ENCODE data around the gene OLFML1. TPM values are rescaled to one million over a fixed set of nuclear protein-coding genes. Genes with fewer than 3 reads are reported as not detected.

Gene OLFML1
- total RNA-seq, result not detected

DNA sequence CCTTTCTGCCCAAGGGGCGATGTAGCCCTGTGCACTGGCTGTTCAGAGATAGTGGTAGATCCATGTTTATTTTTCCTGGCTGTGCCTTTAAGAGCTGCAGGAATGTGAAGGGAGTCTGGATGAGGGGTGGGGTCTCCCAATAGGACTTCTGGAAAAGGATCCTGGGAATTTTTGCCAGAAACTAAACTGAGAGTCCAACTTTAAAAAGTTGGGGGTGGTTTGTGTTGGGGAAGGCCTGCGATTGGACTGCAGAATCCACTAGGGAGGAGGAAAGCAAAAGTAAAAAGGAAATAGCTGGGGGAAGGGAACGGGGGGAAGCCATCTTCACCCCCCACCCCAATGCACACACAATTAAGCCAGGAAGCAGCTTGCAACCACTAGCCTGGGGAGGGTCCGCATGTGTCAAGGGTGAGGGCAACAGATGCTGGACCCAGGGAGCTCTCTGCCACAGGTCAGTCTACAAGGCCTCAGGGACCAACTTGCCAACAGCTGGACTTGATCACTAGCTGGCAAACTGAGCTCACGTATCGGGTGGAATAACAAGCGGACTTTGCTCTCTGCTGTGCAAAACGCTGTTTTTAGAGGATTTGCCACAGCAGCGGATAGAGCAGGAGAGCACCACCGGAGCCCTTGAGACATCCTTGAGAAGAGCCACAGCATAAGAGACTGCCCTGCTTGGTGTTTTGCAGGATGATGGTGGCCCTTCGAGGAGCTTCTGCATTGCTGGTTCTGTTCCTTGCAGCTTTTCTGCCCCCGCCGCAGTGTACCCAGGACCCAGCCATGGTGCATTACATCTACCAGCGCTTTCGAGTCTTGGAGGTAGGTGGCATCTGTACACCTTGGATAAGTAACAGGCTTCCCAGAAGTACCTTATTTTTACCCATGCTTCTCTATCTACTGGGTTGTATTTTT is at the start of gene OLFML1:
Gene OLFML1, plus strand, starts transcription at position 321 of the 912 bp plus-strand sequence. Its CDS starts 370 bp downstream, at position 691.
- H3K4me1 Mint-ChIP-seq (ENCODE audit: low read depth), result no peaks in the 10 kb centered on the region
- H3K27me3 Mint-ChIP-seq (ENCODE audit: low read depth), result no peaks in the 10 kb centered on the region
- no peaks in the 10 kb centered on the region for H3K36me3 Mint-ChIP-seq (ENCODE audit: insufficient read depth in 2 of 2)
- no peaks in the 10 kb centered on the region for H3K9me3 Mint-ChIP-seq
- no peak within 1 kb of the TSS for H3K27ac Mint-ChIP-seq
- DNase-seq (no peak), ATAC-seq (replicated peaks in 1 of 2) (no peak)
- H3K4me3 Mint-ChIP-seq, result no peak within 1 kb of the TSS

DNA sequence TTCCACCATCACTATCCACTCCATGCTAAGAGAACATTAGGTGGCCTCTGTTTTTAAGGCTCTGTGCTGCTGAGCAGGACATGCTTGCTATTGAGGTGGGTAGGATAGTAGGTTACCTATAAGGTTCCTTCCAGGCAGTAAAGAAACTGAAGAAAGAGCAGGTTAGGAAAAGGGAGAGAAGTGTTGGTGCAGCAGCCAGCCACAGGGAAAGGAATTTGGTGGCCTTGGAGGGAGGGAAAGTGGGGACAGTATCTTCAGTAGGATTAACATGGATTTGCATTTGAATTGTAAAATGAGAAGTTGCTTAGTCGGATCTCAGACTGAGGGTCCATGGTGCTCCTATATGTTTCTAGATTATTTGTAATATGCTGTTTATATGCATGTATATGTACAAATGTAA is 49.2 kb upstream of the OLFML1 start:
- H3K36me3 Mint-ChIP-seq (ENCODE audit: insufficient read depth in 2 of 2), result no peaks in the 10 kb centered on the region
- no peak for DNase-seq
- peak overlapping the region in 1 of 2 donors; percentile 71 for H3K4me3 Mint-ChIP-seq
- H3K27me3 Mint-ChIP-seq (ENCODE audit: low read depth), result no peaks in the 10 kb centered on the region
- ATAC-seq (replicated peaks in 1 of 2), result no peak
- H3K4me1 Mint-ChIP-seq (ENCODE audit: low read depth), result peaks cover 11% of the 10 kb centered on the region
- peak overlapping the region; percentile 90 for H3K27ac Mint-ChIP-seq
- no peaks in the 10 kb centered on the region for H3K9me3 Mint-ChIP-seq

DNA sequence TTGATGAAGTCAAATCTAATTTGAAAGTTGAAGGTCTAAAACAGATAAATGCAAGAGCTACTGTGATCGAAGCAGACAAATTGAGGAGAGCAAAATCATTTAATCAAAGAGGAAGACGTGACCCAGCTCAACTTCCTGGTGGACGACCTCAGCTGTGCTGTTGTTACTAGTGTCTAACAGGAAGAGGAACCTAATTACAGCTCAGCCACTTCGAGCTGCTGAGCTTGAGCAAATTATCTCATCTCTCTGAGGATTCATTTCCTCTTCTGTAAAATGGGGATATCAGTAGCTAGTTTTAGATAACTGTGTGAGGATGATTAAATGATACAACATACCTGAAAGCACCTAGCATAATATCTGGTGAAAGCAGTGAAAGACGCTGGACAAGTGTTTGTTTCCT is 48.6 kb upstream of the OLFML1 start:
- Mint-ChIP-seq H3K36me3 (ENCODE audit: insufficient read depth in 2 of 2) (no peaks in the 10 kb centered on the region), H3K4me3 (peak overlapping the region in 1 of 2 donors; percentile 71), H3K27me3 (ENCODE audit: low read depth) (no peaks in the 10 kb centered on the region), H3K27ac (peak overlapping the region; percentile 90), H3K4me1 (ENCODE audit: low read depth) (peaks cover 11% of the 10 kb centered on the region), H3K9me3 (no peaks in the 10 kb centered on the region)
- peak in 1 of 2 donors; percentile 60 for ATAC-seq (replicated peaks in 1 of 2)
- no peak for DNase-seq

DNA sequence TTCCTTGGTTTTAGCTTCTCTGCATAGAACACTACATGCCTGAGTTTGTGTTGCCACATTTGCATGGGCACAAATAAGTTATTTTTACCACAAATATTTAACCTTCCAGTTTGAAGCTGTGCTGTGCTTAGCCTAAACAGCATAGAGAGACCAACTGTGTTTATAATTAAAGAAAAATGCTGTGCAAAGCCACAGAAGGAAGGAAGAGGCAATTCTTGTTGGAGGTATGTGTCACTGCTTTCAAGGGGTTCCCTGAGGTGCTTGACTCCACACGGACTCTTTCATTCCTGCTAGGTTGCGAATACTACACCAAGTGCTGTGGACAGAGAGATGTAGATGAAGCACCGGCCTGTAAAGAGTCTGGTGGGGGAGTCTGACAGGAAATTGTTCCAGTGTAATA is 47.6 kb upstream of the OLFML1 start:
- no peaks in the 10 kb centered on the region for H3K27me3 Mint-ChIP-seq (ENCODE audit: low read depth)
- peaks cover 11% of the 10 kb centered on the region for H3K4me1 Mint-ChIP-seq (ENCODE audit: low read depth)
- H3K36me3 Mint-ChIP-seq (ENCODE audit: insufficient read depth in 2 of 2), result no peaks in the 10 kb centered on the region
- DNase-seq (no peak), ATAC-seq (replicated peaks in 1 of 2) (no peak)
- no peaks in the 10 kb centered on the region for H3K9me3 Mint-ChIP-seq
- H3K4me3 Mint-ChIP-seq, result no peak overlapping the region
- no peak overlapping the region for H3K27ac Mint-ChIP-seq

DNA sequence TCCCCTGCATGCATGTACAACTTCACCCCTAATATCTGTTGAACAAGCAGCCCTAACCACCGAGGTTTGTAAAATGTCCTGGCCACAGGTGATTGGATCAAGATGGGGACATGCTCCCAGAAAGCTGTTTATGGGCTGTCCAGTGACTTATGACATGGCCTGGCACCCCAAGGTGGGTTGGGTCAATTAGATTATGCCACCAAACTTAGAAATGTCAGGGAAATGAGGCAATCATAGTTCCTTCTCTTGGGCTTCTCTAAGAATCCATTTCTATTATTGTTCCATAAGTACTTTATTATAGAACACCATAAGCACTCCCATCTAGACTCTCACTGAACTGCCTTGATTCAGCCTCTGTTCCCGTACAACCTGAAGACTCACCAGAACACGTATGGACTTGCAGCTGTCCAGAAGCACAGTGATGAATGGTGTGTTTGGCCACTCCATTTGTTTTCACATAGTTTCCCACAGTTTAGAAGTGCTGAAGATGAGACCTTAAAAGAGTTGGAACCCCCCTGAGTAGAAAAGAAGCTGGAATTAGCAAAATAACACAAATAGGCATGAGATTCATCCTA is 45.5 kb upstream of the OLFML1 start:
- Mint-ChIP-seq H3K27ac (no peak overlapping the region), H3K36me3 (ENCODE audit: insufficient read depth in 2 of 2) (no peaks in the 10 kb centered on the region), H3K9me3 (no peaks in the 10 kb centered on the region), H3K4me3 (no peak overlapping the region), H3K27me3 (ENCODE audit: low read depth) (no peaks in the 10 kb centered on the region), H3K4me1 (ENCODE audit: low read depth) (peaks cover 11% of the 10 kb centered on the region)
- ATAC-seq (replicated peaks in 1 of 2), result no peak
- no peak for DNase-seq

DNA sequence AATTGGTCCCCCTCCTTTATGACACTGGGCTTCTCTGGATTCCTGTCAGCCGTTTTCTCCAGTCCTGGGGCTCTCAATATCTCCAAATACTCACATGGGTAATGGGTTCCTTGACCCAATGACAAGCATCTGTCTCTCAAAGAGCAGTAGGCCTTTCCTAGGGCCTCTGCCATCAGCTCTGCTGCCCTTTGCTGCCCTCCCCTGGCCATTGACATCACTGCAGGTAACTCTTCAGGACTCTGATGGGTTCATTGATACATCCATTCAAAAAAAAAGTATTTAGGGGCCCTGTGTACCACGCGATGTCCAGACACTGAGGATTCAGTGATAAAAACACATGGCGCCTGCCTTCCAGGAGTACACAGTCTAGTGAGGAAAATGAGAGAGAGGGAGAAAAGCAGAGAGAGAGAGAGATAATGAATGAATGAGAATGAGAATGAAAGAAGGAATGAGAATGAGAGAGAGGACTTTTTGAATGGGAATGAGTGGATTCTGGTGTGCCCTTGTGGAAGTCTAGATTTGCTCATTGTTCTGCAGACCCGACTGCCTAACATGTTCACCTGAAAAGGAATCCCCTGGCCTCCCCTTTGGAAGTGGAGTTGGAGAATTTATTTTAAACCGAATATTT is 42.6 kb upstream of the OLFML1 start:
- H3K36me3 Mint-ChIP-seq (ENCODE audit: insufficient read depth in 2 of 2), result no peaks in the 10 kb centered on the region
- no peaks in the 10 kb centered on the region for H3K4me1 Mint-ChIP-seq (ENCODE audit: low read depth)
- H3K4me3 Mint-ChIP-seq, result no peak overlapping the region
- H3K27me3 Mint-ChIP-seq (ENCODE audit: low read depth), result no peaks in the 10 kb centered on the region
- ATAC-seq (replicated peaks in 1 of 2) (peak; percentile 68 to 69), DNase-seq (peak; percentile 70 to 79)
- no peak overlapping the region for H3K27ac Mint-ChIP-seq
- H3K9me3 Mint-ChIP-seq, result no peaks in the 10 kb centered on the region

DNA sequence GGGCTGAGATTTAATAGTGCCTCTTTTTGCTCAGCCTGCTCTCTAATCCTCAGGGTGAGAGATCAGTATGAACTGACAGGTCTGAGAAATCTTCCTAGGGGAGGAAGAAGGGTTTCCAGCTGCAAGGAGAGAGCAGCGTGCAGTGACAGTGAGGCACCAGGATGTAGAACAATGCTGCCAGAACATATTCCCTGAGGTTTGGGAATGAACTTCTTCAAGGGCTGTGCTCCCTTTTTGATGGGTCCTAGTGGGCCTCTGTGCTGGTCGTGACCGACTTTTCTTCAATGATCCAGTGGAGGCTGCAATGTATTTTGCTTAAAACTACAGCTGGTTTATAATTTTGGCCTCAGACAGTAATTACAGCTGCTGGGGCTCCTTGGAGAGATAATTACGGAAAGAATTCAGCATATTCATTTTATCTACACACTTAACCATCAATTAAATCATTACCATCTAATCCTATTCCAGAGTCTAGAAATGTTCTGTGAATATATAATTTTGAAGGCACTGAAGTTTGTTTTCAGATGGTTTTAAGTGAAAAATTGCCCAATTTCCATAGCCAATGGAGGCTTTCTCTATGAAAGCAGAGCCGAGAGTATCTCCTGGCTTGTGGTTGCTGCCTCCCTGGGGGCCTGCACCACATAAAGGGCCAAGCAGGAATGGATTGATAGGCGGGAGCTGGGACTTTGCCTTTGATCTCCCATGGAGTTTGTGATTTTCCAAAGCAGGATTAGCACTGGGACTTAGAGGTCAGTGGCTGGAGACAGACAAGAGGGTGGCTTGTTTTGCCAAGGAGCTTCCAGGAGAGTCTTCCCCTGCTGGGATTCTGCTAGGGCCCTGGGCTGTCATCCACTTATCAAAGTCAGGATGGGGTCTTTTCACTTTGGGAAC is 41.0 kb upstream of the OLFML1 start:
- Mint-ChIP-seq H3K27me3 (ENCODE audit: low read depth) (no peaks in the 10 kb centered on the region), H3K4me3 (no peak overlapping the region), H3K9me3 (no peaks in the 10 kb centered on the region), H3K4me1 (ENCODE audit: low read depth) (no peaks in the 10 kb centered on the region), H3K27ac (no peak overlapping the region), H3K36me3 (ENCODE audit: insufficient read depth in 2 of 2) (no peaks in the 10 kb centered on the region)
- DNase-seq, result no peak
- no peak for ATAC-seq (replicated peaks in 1 of 2)

DNA sequence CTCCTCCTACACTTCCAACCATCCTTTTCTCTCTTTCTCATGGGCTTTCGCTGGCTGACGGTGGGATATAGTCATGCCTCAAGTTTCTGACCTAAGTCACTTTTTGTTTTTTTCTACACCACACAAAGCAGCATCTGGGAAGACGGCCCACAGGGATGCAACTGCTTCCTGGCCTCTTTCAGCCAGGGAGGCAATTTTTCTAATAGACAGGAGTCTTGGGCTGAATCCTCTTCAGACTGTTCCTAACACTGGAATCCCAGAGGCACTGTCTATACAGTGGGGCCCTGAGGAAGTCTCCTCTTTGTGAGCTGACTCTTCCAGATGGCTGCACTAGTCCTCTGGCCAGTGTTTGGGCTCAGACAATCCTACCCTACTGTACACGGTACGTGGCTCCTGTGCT is 39.7 kb upstream of the OLFML1 start:
- DNase-seq (no peak), ATAC-seq (replicated peaks in 1 of 2) (no peak)
- Mint-ChIP-seq H3K36me3 (ENCODE audit: insufficient read depth in 2 of 2) (no peaks in the 10 kb centered on the region), H3K4me3 (no peak overlapping the region), H3K27me3 (ENCODE audit: low read depth) (no peaks in the 10 kb centered on the region), H3K27ac (no peak overlapping the region), H3K9me3 (no peaks in the 10 kb centered on the region), H3K4me1 (ENCODE audit: low read depth) (no peaks in the 10 kb centered on the region)

DNA sequence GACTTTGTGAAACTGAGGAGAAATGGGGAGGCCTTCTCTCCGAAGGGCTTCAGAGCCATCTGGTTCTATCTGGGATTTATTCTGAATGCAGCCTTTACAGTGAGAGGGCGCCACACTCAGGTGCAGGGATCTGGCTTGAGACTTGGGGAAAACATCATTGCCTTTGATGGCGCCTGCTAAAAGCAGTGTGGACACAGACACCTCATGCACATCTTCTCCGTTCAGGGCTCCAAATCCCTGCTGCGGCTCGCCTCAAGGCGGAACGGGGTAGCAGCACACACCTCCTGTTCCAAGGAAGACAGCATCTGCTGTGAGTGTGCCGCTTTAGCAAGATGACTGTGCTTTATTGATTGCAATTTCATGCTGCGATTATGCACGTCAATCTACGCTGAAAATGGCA is 37.1 kb upstream of the OLFML1 start:
- Mint-ChIP-seq H3K4me1 (ENCODE audit: low read depth) (no peaks in the 10 kb centered on the region), H3K4me3 (no peak overlapping the region), H3K27me3 (ENCODE audit: low read depth) (no peaks in the 10 kb centered on the region), H3K36me3 (ENCODE audit: insufficient read depth in 2 of 2) (no peaks in the 10 kb centered on the region), H3K27ac (no peak overlapping the region), H3K9me3 (no peaks in the 10 kb centered on the region)
- ATAC-seq (replicated peaks in 1 of 2), result no peak
- no peak for DNase-seq

DNA sequence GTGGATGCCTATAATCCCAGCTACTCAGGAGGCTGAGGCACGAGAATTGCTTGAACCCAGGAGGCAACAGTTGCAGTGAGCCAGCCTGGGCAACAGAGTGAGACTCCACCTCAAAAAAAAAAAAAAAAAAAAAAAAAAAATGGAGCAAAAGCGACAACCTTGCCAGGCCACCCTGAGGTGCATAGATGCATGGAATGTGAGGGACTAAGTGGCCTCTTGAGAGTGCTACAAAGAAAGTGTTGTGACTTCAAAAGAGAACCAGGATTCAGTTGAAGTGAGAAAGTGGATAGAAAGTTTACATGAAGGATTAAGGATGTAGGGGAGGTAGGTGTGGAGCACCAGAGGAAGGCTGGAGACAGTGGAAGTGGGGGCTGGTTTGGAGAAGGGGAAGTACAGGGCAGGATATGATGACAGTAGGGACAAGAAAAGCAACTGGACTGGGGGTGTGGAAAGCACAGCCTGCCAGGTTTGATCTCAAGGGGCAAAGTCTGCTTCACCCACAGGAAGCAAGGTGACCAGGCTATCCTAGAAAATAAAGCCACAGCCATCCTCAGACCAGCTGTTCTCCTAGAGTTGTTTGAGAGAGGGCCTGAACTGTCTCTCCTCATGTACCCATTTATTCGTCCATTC is 36.0 kb upstream of the OLFML1 start:
- no peaks in the 10 kb centered on the region for H3K9me3 Mint-ChIP-seq
- no peak overlapping the region for H3K27ac Mint-ChIP-seq
- H3K4me1 Mint-ChIP-seq (ENCODE audit: low read depth), result no peaks in the 10 kb centered on the region
- no peak overlapping the region for H3K4me3 Mint-ChIP-seq
- no peak for ATAC-seq (replicated peaks in 1 of 2)
- H3K36me3 Mint-ChIP-seq (ENCODE audit: insufficient read depth in 2 of 2), result no peaks in the 10 kb centered on the region
- no peaks in the 10 kb centered on the region for H3K27me3 Mint-ChIP-seq (ENCODE audit: low read depth)
- no peak for DNase-seq

DNA sequence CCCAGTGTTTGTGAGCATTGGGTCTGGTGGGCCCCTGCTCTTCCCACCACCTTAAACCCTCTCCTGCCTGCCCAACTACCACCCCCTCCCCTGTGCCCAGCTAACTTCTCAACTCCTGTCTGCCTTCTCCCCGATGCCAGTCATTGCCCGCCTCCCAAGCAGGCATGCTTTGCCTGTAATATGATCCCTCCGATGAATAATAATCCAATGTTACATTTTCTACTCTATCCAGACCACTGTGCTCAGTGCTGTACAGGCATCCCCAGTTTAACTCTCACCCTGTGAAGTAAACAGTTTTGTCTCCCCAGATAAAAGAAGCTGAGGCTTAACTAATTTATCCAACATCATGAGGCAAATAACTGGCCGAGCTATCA is 35.5 kb upstream of the OLFML1 start:
- Mint-ChIP-seq H3K4me1 (ENCODE audit: low read depth) (no peaks in the 10 kb centered on the region), H3K27ac (no peak overlapping the region)
- ATAC-seq (replicated peaks in 1 of 2), result no peak

DNA sequence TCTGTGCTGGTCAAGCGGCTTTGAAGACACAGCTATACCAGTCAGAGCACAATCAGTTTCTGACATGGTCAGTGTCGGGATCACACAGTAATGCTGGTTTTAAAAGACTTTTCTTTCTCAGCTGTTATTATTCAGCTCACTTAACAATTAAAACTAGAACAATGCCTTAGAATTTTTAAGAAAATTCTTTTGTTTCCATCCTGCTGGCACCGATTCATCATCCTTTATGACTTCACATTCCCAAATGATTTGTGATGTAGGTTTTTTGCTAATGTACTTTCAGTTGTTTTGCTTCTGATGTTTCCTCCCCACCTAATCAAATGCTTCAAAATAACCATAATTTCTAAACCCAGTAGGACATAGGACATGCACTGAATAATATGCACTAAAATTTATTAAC is 34.5 kb upstream of the OLFML1 start:
- Mint-ChIP-seq H3K9me3 (no peaks in the 10 kb centered on the region), H3K36me3 (ENCODE audit: insufficient read depth in 2 of 2) (no peaks in the 10 kb centered on the region), H3K4me3 (no peak overlapping the region), H3K4me1 (ENCODE audit: low read depth) (no peaks in the 10 kb centered on the region), H3K27me3 (ENCODE audit: low read depth) (no peaks in the 10 kb centered on the region), H3K27ac (no peak overlapping the region)
- ATAC-seq (replicated peaks in 1 of 2) (no peak), DNase-seq (no peak)

More for the DNA sequence above, 35.5 kb upstream of the OLFML1 start:
- Mint-ChIP-seq H3K9me3 (no peaks in the 10 kb centered on the region), H3K36me3 (ENCODE audit: insufficient read depth in 2 of 2) (no peaks in the 10 kb centered on the region), H3K27me3 (ENCODE audit: low read depth) (no peaks in the 10 kb centered on the region), H3K4me3 (no peak overlapping the region)
- no peak for DNase-seq
